IPS-NIHi7 (cell line): ENCODE data around the gene RHOF.

Source experiments
- DNase-seq: peaks from one replicate; pipeline ENCODE4 v3.0.0; 2012; ENCODE audit warnings: mixed read lengths; ENCODE audit errors: extremely low spot score

Gene RHOF

GRCh38 chr12:121793440-121793837 is at the start of gene RHOF:
RHOF (minus strand) TSS chr12:121793688; CDS start chr12:121793633, 55 bp downstream.
- peak; percentile 74 for DNase-seq

- DNase-seq, result no peak
Measured at GRCh38 chr12:121839993-121840761, 46.7 kb upstream of the RHOF start.

- DNase-seq, result peak; percentile 100
Measured at GRCh38 chr12:121839106-121839992, 45.9 kb upstream of the RHOF start.

- DNase-seq, result no peak
Measured at GRCh38 chr12:121838126-121838525, 44.6 kb upstream of the RHOF start.

GRCh38 chr12:121837680-121838079 is 44.2 kb upstream of the RHOF start:
- DNase-seq, result no peak

GRCh38 chr12:121831571-121832245 is 38.2 kb upstream of the RHOF start:
- DNase-seq, result no peak

- DNase-seq, result no peak
Measured at GRCh38 chr12:121830588-121831265, 37.2 kb upstream of the RHOF start.

- no peak for DNase-seq
Measured at GRCh38 chr12:121830134-121830533, 36.6 kb upstream of the RHOF start.

GRCh38 chr12:121829250-121829918 is 35.9 kb upstream of the RHOF start:
- no peak for DNase-seq

GRCh38 chr12:121828826-121829225 is 35.3 kb upstream of the RHOF start:
- DNase-seq, result no peak

- no peak for DNase-seq
Measured at GRCh38 chr12:121828306-121828705, 34.8 kb upstream of the RHOF start.

- no peak for DNase-seq
Measured at GRCh38 chr12:121827351-121828099, 34.0 kb upstream of the RHOF start.

- no peak for DNase-seq
Measured at GRCh38 chr12:121826318-121827150, 33.0 kb upstream of the RHOF start.

GRCh38 chr12:121825041-121825523 is 31.6 kb upstream of the RHOF start:
- no peak for DNase-seq

GRCh38 chr12:121823727-121824115 is 30.2 kb upstream of the RHOF start:
- no peak for DNase-seq

GRCh38 chr12:121823101-121823726 is 29.7 kb upstream of the RHOF start:
- no peak for DNase-seq

- DNase-seq, result no peak
Measured at GRCh38 chr12:121822393-121823100, 29.1 kb upstream of the RHOF start.

- DNase-seq, result no peak
Measured at GRCh38 chr12:121820056-121820455, 26.6 kb upstream of the RHOF start.
